ENCODE data around the gene ALKBH2. TPM values are rescaled to one million over a fixed set of nuclear protein-coding genes. Genes with fewer than 3 reads are reported as not detected.

Gene ALKBH2
- polyA plus RNA-seq, 4 donors = 27.5 to 32.6 (median 30.0) TPM

Other genes with a start within 250 kb of the ALKBH2 start
- 10 to 100 TPM; 18.0 to 25.7 (median 22.2) TPM for gene SSH1, start 235.9 kb downstream of the ALKBH2 start, polyA plus RNA-seq (ENCODE audit: insufficient read length in 4 of 4)
- gene DAO, start 213.4 kb downstream of the ALKBH2 start, polyA plus RNA-seq (ENCODE audit: insufficient read length in 4 of 4) = 1 to 10 TPM in 2 of 4 donors, under 1 TPM in 2; 0.33 to 1.1 (median 0.94) TPM
- gene SVOP, start 72.4 kb downstream of the ALKBH2 start, polyA plus RNA-seq (ENCODE audit: insufficient read length in 4 of 4) = under 1 TPM; 0.06 to 0.19 (median 0.14) TPM
- gene USP30, start 40.9 kb downstream of the ALKBH2 start, polyA plus RNA-seq (ENCODE audit: insufficient read length in 4 of 4) = 10 to 100 TPM; 24.1 to 26.9 (median 25.8) TPM
- 10 to 100 TPM; 37.2 to 67.9 (median 65.6) TPM for gene UNG, start 4.1 kb upstream of the ALKBH2 start, polyA plus RNA-seq (ENCODE audit: insufficient read length in 4 of 4)
- gene ACACB, start 23.1 kb upstream of the ALKBH2 start, polyA plus RNA-seq (ENCODE audit: insufficient read length in 4 of 4) = 10 to 100 TPM; 13.5 to 23.2 (median 18.4) TPM
- gene FOXN4, start 215.8 kb upstream of the ALKBH2 start, polyA plus RNA-seq (ENCODE audit: insufficient read length in 4 of 4) = 1 to 10 TPM in 3 of 4 donors, under 1 TPM in 1; 0.92 to 3.5 (median 1.5) TPM

Data from left renal pelvis (tissue), 4 donors.